ENCODE measurements around the gene CTNNA3.

The CTNNA3 gene

GRCh38 chr10:67327626-67328535 lies 368.1 kb downstream of the CTNNA3 start:
- DNase-seq (ENCODE audit: low spot score): no peak

GRCh38 chr10:67319976-67320375 lies 376.0 kb downstream of the CTNNA3 start:
- DNase-seq (ENCODE audit: low spot score): no peak

- DNase-seq (ENCODE audit: low spot score): no peak
Measured at GRCh38 chr10:67308912-67309311, 387.1 kb downstream of the CTNNA3 start.

DNA sequence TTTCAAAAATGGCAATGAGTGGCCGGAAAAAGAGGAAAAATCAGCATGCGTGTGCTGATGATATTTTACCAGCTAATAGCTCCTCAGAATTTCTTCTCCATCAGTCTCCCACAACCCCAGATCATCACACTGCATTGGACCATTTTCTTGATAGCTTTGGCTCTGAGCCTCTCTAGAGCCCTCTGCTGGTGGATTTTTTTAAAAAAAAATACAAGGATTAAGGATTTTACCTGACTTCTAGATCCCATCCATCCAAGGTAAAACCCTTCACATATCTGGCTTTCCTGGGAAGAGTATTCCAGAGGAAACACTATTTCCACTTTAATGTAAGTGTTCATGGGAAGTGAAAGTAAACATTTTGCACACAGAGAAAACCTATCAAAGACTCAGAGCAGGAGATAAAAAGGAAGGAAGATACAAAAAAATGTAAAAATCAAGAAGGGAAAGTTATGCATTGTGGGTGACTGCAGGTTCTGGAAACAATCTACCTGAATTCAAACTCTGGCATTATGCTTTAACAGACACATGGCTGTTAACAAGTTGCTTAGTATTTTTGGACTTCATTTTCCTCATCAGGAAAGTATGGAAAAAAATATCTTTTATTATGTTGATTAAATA lies 389.3 kb downstream of the CTNNA3 start:
- DNase-seq (ENCODE audit: low spot score): peak; percentile 48

- no peak for DNase-seq (ENCODE audit: low spot score)
Measured at GRCh38 chr10:67302701-67303100, 393.3 kb downstream of the CTNNA3 start.

DNA sequence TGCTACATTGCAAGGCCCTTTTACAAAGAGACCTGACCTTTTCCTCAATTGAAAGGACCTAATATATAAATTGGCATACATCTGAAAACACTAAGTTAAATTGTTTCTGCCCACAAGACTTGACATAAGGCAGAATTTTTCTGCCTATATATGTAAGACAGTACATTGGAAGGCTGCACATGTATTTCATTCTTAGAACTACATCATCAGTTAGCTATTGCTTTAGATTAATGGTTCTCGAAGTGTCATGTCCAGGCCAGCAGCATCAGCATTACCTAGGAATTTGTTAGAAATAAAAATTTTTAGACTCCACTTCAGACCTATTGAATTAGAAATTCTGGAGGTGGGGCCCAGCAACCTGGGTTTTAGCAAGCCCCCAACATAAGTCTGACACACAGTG lies 396.2 kb downstream of the CTNNA3 start:
- no peak for DNase-seq (ENCODE audit: low spot score)

- DNase-seq (ENCODE audit: low spot score): no peak
Measured at GRCh38 chr10:67297637-67298181, 398.3 kb downstream of the CTNNA3 start.

- no peak for DNase-seq (ENCODE audit: low spot score)
Measured at GRCh38 chr10:67296926-67297325, 399.1 kb downstream of the CTNNA3 start.

GRCh38 chr10:67288688-67289410 lies 407.1 kb downstream of the CTNNA3 start:
- no peak for DNase-seq (ENCODE audit: low spot score)

DNA sequence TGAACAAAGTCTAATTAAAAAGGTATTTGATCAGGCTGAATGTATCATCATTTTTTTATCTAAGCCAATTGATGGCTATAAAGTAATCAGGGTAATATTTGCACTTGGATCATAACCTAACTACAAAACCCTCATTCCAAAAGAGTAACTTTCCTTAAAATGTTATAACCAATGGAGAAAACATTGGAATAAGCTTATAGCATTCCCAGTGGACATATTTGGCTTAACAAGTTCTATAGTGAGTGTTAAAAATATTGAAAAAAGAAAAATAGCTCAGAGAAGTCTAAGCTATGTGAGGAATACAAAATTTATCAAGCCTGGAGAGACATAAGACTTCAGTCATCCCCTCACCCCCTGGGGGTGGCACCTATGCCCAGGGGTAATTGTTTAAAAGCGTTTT lies 411.4 kb downstream of the CTNNA3 start:
- DNase-seq (ENCODE audit: low spot score): no peak

DNA sequence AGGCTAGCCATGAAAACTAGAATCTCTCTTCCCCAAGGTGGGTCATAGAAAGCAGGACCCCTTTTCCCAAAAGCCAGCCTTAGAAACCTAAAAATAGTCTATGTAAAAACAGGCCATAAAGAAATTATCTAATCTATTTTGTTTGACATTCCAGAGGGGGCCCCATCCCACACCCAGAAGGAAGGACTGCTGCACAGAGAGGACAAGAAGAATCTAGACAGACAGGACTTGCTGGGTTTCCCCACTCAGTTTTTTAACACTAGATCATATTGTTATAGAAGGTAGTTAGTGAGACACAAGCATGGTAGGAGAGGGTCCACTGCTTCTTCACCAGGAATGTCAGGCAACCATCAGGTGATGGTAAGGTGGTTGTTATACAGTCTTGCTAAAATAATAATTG lies 413.1 kb downstream of the CTNNA3 start:
- DNase-seq (ENCODE audit: low spot score): no peak

- no peak for DNase-seq (ENCODE audit: low spot score)
Measured at GRCh38 chr10:67280405-67280804, 415.6 kb downstream of the CTNNA3 start.

DNA sequence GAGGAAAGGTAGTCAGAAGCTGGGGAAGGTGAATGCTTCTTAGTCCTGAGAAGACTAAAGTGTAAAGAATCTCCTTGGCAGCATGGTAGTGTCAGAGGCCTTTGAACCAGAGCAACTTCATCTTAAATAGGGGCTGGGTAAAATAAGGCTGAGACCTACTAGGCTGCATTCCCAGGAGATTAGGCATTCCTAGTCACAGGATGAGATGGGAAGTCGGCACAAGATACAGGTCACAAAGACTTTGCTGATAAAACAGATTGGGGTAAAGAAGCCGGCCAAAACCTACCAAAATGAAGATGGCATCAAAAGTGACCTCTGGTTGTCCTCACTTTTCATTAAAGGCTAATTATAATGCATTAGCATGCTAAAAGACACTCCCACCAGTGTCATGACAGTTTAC lies 418.6 kb downstream of the CTNNA3 start:
- DNase-seq (ENCODE audit: low spot score): no peak

GRCh38 chr10:67269828-67270227 lies 426.2 kb downstream of the CTNNA3 start:
- no peak for DNase-seq (ENCODE audit: low spot score)

- no peak for DNase-seq (ENCODE audit: low spot score)
Measured at GRCh38 chr10:67268146-67268545, 427.8 kb downstream of the CTNNA3 start.

DNA sequence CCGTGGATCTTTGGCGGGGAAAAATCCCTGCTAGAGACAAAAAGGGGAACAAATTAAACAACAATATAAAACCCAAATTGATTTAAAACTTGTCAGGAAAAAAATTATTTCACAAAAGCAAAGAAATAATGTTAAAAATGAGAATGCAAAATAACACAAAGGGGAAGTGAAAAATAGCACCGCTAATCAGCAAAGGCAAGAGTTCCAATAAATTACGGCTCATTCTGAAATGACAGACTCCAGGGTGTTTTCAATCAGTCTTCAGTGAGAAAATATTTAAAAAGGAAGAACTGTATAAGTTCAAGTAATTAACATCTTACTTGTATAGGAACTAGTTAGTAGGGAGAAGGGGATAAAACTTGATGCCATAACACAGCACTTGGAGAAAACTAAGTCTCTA lies 433.3 kb downstream of the CTNNA3 start:
- DNase-seq (ENCODE audit: low spot score): no peak

GRCh38 chr10:67261300-67261797 lies 434.6 kb downstream of the CTNNA3 start:
- no peak for DNase-seq (ENCODE audit: low spot score)

GRCh38 chr10:67259319-67259929 lies 436.6 kb downstream of the CTNNA3 start:
- no peak for DNase-seq (ENCODE audit: low spot score)

DNA sequence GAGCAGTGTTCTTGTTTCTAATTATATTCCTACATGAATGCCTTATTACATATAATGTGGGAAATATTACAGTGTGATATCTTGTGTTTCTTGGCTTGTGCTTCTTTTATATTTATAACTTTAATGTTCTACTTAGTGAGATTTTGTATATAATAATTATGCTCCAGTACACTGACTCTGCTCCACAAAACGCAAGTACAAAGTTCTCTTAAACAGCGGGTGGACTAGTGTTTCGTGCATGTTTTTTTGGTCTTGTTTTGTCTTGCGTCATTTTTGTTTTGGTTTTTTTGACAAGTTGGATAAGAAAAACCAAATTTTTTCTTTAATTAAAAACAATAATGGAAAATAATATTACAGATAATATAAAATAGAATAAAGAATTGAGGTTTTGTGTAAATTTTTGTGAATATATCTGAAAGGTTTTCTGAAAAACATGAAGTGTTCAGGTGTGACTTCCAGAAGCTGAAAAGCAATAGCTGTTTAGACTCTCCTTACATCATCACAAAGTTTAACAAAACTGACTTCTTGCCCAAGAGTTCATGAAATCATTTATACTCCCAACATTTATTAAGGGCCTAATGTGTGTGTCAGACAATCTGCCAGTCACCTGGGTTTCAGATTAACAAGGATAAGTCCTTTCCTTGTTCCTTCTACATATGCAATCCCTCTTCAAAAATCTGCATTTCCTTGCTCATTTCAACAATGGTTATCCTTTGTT lies 438.4 kb downstream of the CTNNA3 start:
- DNase-seq (ENCODE audit: low spot score): no peak

GRCh38 chr10:67257018-67257417 lies 439.0 kb downstream of the CTNNA3 start:
- DNase-seq (ENCODE audit: low spot score): no peak

- DNase-seq (ENCODE audit: low spot score): no peak
Measured at GRCh38 chr10:67250686-67251085, 445.3 kb downstream of the CTNNA3 start.

Measured in NAMALWA (cell line).